PC-3 (cell line): ENCODE results near the gene ADAMTSL3. TPM values are rescaled to one million over a fixed set of nuclear protein-coding genes. Genes with fewer than 3 reads are reported as not detected.
A peak's percentile ranks its signal among the peaks of the same experiment; 100 is the strongest.

Source experiments
- ATAC-seq: fragments of 200-7000 bp; cut with Tn5 transposase; 2 replicates; pipeline ENCODE4 v1.9.1; 2020; ENCODE audit warnings: mild to moderate bottlenecking, moderate library complexity
- BruUV-seq: library from RNA; stranded (reverse); fragments of 400-500 nt; replicated peaks from 2 replicates; lab custom pipeline; 2021; lab: Mats Ljungman, UMichigan
- CTCF ChIA-PET: fragments of 300-600 bp; sonication (Branson Sonifier 250); formaldehyde crosslinking; loops from one replicate; lab custom pipeline; 2022; ENCODE audit warnings: antibody characterized with exemption; lab: Charles Lee
- POLR2A ChIA-PET: fragments of 300-600 bp; sonication (Branson Sonifier 250); formaldehyde crosslinking; loops from one replicate; lab custom pipeline; 2022; ENCODE audit warnings: antibody characterized with exemption; ENCODE audit not compliant: unreplicated experiment; lab: Charles Lee
- DNase-seq: peaks from one replicate; pipeline ENCODE4 v3.0.0-alpha.2; 2015
- H2AFZ ChIP-seq: fragments of 300-600 bp; sonication (generic); 2 replicates; pipeline ENCODE4 v1.6.0; 2016; ENCODE audit warnings: antibody characterized with exemption, low read length
- H3F3A ChIP-seq: fragments of 300-600 bp; sonication (generic); one replicate; pipeline ENCODE4 v1.6.0; 2017; ENCODE audit warnings: antibody characterized with exemption, low read length, control low read depth, mild to moderate bottlenecking; ENCODE audit not compliant: unreplicated experiment
- H3K27ac ChIP-seq: fragments of 300-600 bp; sonication (generic); 2 replicates; pipeline ENCODE4 v1.5.1; 2016; ENCODE audit warnings: mild to moderate bottlenecking, low read length
- H3K27me3 ChIP-seq: fragments of 300-600 bp; sonication (generic); 2 replicates; pipeline ENCODE4 v1.6.1; 2016; ENCODE audit warnings: low read length, mixed read lengths
- H3K36me3 ChIP-seq: fragments of 300-600 bp; sonication (generic); 2 replicates; pipeline ENCODE4 v1.6.1; 2016; ENCODE audit warnings: low read depth, mixed run types, low read length, mixed read lengths
- H3K4me1 ChIP-seq: fragments of 300-600 bp; sonication (generic); 2 replicates; pipeline ENCODE4 v1.5.1; 2016; ENCODE audit warnings: low read length; ENCODE audit not compliant: insufficient read depth
- H3K4me2 ChIP-seq: fragments of 300-600 bp; sonication (generic); 2 replicates; pipeline ENCODE4 v1.6.0; 2016; ENCODE audit warnings: low read length
- H3K4me3 ChIP-seq: fragments of 300-600 bp; sonication (generic); 2 replicates; pipeline ENCODE4 v1.5.1; 2016; ENCODE audit warnings: mild to moderate bottlenecking, low read length, mixed read lengths
- H3K79me2 ChIP-seq: fragments of 300-600 bp; sonication (generic); 2 replicates; pipeline ENCODE4 v1.6.1; 2017; ENCODE audit warnings: low read length, mixed read lengths
- H3K9ac ChIP-seq: fragments of 300-600 bp; sonication (generic); 2 replicates; pipeline ENCODE4 v1.6.0; 2016; ENCODE audit warnings: mild to moderate bottlenecking, low read length
- H3K9me2 ChIP-seq: fragments of 300-600 bp; sonication (generic); replicated peaks from 2 replicates; pipeline ENCODE4 v1.6.1; 2016; ENCODE audit warnings: mixed run types, low read length, mixed read lengths
- H3K9me3 ChIP-seq: fragments of 300-600 bp; sonication (generic); 2 replicates; pipeline ENCODE4 v1.6.1; 2016; ENCODE audit warnings: low read length, mixed read lengths
- H4K20me1 ChIP-seq: fragments of 300-600 bp; sonication (generic); 2 replicates; pipeline ENCODE4 v1.6.1; 2016; ENCODE audit warnings: low read length, mixed read lengths
- CTCF ChIP-seq: fragments of 300-600 bp; sonication (generic); conservative IDR thresholded peaks from 2 replicates; pipeline ENCODE4 v1.5.1; 2017; ENCODE audit warnings: antibody characterized with exemption, low read depth, mild to moderate bottlenecking, low read length
- EZH2 ChIP-seq: fragments of 300-600 bp; sonication (generic); IDR thresholded peaks from one replicate; pipeline ENCODE4 v1.6.1; 2017; ENCODE audit warnings: antibody characterized with exemption, mild to moderate bottlenecking, low read length; ENCODE audit not compliant: unreplicated experiment
- EZH2phosphoT487 ChIP-seq: fragments of 300-600 bp; sonication (generic); IDR thresholded peaks from 2 replicates; pipeline ENCODE4 v1.6.1; 2018; ENCODE audit warnings: mild to moderate bottlenecking, antibody characterized with exemption, low read length, borderline replicate concordance
- intact Hi-C: fragments of 100-400 bp; cut with micrococcal nuclease; formaldehyde crosslinking; loops from 2 replicates; pipeline ENCODE4 v1.9.0; 2023
- total RNA-seq: library from RNA; depleted of rRNA; stranded (reverse); fragments of >200 nt; gene quantifications from 2 replicates; pipeline ENCODE4 v1.2.3, GENCODE V29; 2014

Gene ADAMTSL3
- total RNA-seq, 1 experiment from 2014 or later, result 7.9 TPM

- TF ChIP-seq CTCF (no peak), EZH2phosphoT487 (no peak), EZH2 (no peak)
- CTCF ChIA-PET, result no interaction called here
- Histone ChIP-seq H3K4me1 (peaks cover 15% of the 10 kb centered on the region), H2AFZ (no peak overlapping the region), H3K9me3 (no peaks in the 10 kb centered on the region), H3F3A (no peaks in the 10 kb centered on the region), H3K79me2 (no peaks in the 10 kb centered on the region), H3K4me3 (no peak overlapping the region), H3K36me3 (no peaks in the 10 kb centered on the region), H3K9ac (no peak overlapping the region), H3K4me2 (no peak overlapping the region), H3K27ac (no peak overlapping the region), H3K27me3 (no peaks in the 10 kb centered on the region), H4K20me1 (no peaks in the 10 kb centered on the region), H3K9me2 (no peaks in the 10 kb centered on the region)
- POLR2A ChIA-PET, result no interaction called here
- ATAC-seq (no peak), DNase-seq (no peak)
- intact Hi-C loops, result loop anchor here (5.0 kb wide), 1 partner anchor 44 kb away; no protein-coding TSS in a partner anchor
- BruUV-seq, result no TSS peak
Measured at GRCh38 chr15:83793069-83793468, 139.1 kb downstream of the ADAMTSL3 start.

DNA sequence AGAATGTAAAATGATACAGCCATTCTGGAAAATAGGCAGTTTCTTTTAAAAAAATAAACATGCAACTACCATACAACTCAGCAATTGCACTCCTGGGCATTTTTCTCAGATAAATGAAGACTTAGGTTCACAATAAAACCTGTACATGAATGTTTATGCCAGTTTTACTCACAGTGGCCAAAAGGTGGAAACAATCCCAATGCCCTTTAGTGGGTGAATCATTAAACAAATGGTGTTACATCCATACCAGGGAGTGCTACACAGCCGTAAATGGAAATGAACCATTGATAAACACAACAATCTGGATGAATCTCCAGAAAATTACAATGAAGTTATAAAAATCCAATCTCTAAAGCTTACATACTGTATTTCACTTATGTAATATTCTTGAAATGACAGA is 140.3 kb downstream of the ADAMTSL3 start:
- ChIA-PET CTCF (no interaction called here), POLR2A (no interaction called here)
- TF ChIP-seq EZH2phosphoT487 (no peak), EZH2 (no peak), CTCF (no peak)
- Histone ChIP-seq H3K4me2 (peak overlapping the region; percentile 34; the same call in 1 of the 2 replicates), H2AFZ (no peak overlapping the region), H3K9ac (no peak overlapping the region), H3K27ac (peak overlapping the region; percentile 39), H3K79me2 (no peaks in the 10 kb centered on the region), H3K4me3 (no peak overlapping the region), H3K9me3 (no peaks in the 10 kb centered on the region), H4K20me1 (no peaks in the 10 kb centered on the region), H3K36me3 (no peaks in the 10 kb centered on the region), H3F3A (no peaks in the 10 kb centered on the region), H3K4me1 (peaks cover 13% of the 10 kb centered on the region), H3K9me2 (no peaks in the 10 kb centered on the region), H3K27me3 (no peaks in the 10 kb centered on the region)
- BruUV-seq, result no TSS peak
- ATAC-seq (peak; percentile 98), DNase-seq (peak; percentile 80)
- intact Hi-C loops, result loop anchor here (1.0 to 5.0 kb wide), 2 partner anchors 9 to 43 kb away; no protein-coding TSS in a partner anchor

DNA sequence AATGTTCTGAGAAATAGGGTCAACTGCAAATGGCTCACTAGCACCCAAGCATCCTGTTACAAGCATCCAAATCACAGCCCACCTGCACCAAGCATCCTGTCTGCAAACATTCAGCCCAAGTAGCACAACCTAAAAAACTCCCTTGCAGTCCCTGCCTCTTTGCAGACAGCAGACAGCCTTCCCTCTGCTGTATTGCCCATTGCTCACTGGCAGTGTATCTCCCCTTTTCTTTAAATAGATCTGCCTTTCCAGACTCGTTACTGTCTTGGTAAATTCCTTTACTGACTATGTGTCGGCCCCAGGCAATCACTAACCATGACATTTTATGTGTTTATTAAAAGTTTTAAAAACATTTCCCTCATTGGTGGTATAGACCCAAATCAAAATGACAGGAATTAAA is 155.4 kb downstream of the ADAMTSL3 start:
- DNase-seq (no peak), ATAC-seq (no peak)
- H3K9me3 ChIP-seq, result 0 out of 2 replicates have a peak, but pooled peaks cover 3% of the 10 kb centered on the region
- CTCF ChIA-PET, result no interaction called here
- intact Hi-C loops, result no loop called here
- no peaks in the 10 kb centered on the region; the same call in 1 of the 2 replicates for H3K36me3 ChIP-seq
- H3K27me3 ChIP-seq, result no peaks in the 10 kb centered on the region
- H3K4me2 ChIP-seq, result no peak overlapping the region
- TF ChIP-seq CTCF, result no peak
- no peak for TF ChIP-seq EZH2
- no peak for TF ChIP-seq EZH2phosphoT487
- H3F3A ChIP-seq, result no peaks in the 10 kb centered on the region
- peaks cover 12% of the 10 kb centered on the region for H3K4me1 ChIP-seq
- no TSS peak for BruUV-seq
- H3K79me2 ChIP-seq, result no peaks in the 10 kb centered on the region
- H2AFZ ChIP-seq, result no peak overlapping the region
- no peak overlapping the region for H3K27ac ChIP-seq
- H4K20me1 ChIP-seq, result no peaks in the 10 kb centered on the region
- H3K9me2 ChIP-seq, result no peaks in the 10 kb centered on the region
- no peak overlapping the region for H3K9ac ChIP-seq
- no peak overlapping the region for H3K4me3 ChIP-seq
- POLR2A ChIA-PET, result no interaction called here
